ENCODE results near the gene IER2. TPM values are rescaled to one million over a fixed set of nuclear protein-coding genes. Genes with fewer than 3 reads are reported as not detected.

Gene IER2
- total and polyA plus RNA-seq, 9 of the 15 experiments (the other 6 are each of a cell fraction or from before 2014, with no cell fraction given), result 4.5 to 205 (median 23.7) TPM

- TF ChIP-seq NFE2L1 (tag; IDR thresholded peaks at IDR 0.05; ENCODE audit: borderline replicate concordance, low read depth) (no peak), NR0B1 (IDR thresholded peaks at IDR 0.05; ENCODE audit: partially characterized antibody) (no peak), OTX1 (CRISPR knock-in tag; IDR thresholded peaks at IDR 0.05) (0 out of 2 replicates have a peak, but pooled peaks have one; percentile 30), TFE3 (CRISPR knock-in tag; IDR thresholded peaks at IDR 0.05) (no peak), ZFP91 (CRISPR knock-in tag; IDR thresholded peaks at IDR 0.05) (no peak), PTRF (tag; IDR thresholded peaks at IDR 0.05) (no peak), TGIF2 (CRISPR knock-in tag; IDR thresholded peaks at IDR 0.05) (peak; percentile 56; the same call in 1 of the 2 replicates), CBX1 (IDR thresholded peaks at IDR 0.05; ENCODE audit: low read depth) (no peak), AFF1 (IDR thresholded peaks at IDR 0.05; ENCODE audit: low read depth in 1 of 2, partially characterized antibody in 2 of 2) (peak in 1 of 2 experiments; percentile 86), ZNF263 (CRISPR knock-in tag; IDR thresholded peaks at IDR 0.05; ENCODE audit: borderline replicate concordance) (no peak), BRD4 (IDR thresholded peaks at IDR 0.05) (peak; percentile 69; the same call in 1 of the 2 replicates), SETDB1 (IDR thresholded peaks at IDR 0.05; ENCODE audit: low read length) (no peak), DPF2 (IDR thresholded peaks at IDR 0.05) (peak; percentile 83), PHF8 (IDR thresholded peaks at IDR 0.05; ENCODE audit: borderline replicate concordance, low read length) (peak; percentile 58; the same call in 1 of the 2 replicates), ZNF23 (CRISPR knock-in tag; IDR thresholded peaks at IDR 0.05) (no peak), ZNF717 (CRISPR knock-in tag; IDR thresholded peaks at IDR 0.05) (no peak), ZNF3 (CRISPR knock-in tag; IDR thresholded peaks at IDR 0.05) (no peak), ZKSCAN8 (CRISPR knock-in tag; IDR thresholded peaks at IDR 0.05) (no peak), BDP1 (IDR thresholded peaks at IDR 0.05; ENCODE audit: insufficient read depth, insufficient read length) (no peak), HNRNPK (IDR thresholded peaks at IDR 0.05; ENCODE audit: low read depth, low read length, poor library complexity, severe bottlenecking) (no peak)
Observed at GRCh38 chr19:13118424-13119193, 31.6 kb upstream of the IER2 start (continued).
